UCSD-AML1 (cell line): ENCODE data around the gene CACNA1D.

Experiments
- DNase-seq: peaks from one replicate; lab custom pipeline; 2025; ENCODE audit not compliant: unreplicated experiment; lab: John Stamatoyannopoulos, UW

CACNA1D gene

DNA sequence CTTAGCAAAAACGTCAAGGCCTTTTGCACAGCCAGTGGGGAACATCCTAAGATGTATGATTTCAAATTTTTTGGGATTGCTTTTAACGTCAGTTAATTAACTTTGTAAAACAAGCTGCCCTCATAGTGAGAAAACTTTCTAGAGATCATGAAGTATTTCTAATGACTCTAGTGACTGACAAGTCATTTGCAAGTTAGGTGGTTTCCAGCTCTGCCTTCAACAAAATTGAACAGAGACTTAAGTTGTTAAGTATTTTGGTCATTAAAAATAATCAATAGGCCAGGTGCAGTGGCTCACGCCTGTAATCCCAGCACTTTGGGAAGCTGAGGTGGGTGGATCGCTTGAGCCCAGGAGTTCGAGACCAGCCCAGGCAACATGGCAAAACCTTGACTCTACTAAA, 280.6 kb downstream of the CACNA1D start:
- DNase-seq, result no peak

DNA sequence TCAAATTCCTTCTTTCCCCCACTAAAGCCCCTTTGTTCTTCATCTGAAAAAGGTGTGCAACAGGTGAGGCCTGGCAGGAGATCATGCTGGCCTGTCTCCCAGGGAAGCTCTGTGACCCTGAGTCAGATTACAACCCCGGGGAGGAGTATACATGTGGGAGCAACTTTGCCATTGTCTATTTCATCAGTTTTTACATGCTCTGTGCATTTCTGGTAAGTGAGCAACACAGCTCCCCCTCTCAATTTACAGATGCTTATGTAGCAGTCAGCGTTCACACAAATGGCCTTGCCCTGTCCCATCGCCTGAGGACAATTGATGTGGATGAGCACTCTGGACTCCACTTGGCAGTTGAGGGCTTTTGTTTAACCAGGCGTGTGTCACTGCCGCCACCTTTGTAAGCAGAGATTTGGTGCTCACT, 281.4 kb downstream of the CACNA1D start:
- no peak for DNase-seq

DNA sequence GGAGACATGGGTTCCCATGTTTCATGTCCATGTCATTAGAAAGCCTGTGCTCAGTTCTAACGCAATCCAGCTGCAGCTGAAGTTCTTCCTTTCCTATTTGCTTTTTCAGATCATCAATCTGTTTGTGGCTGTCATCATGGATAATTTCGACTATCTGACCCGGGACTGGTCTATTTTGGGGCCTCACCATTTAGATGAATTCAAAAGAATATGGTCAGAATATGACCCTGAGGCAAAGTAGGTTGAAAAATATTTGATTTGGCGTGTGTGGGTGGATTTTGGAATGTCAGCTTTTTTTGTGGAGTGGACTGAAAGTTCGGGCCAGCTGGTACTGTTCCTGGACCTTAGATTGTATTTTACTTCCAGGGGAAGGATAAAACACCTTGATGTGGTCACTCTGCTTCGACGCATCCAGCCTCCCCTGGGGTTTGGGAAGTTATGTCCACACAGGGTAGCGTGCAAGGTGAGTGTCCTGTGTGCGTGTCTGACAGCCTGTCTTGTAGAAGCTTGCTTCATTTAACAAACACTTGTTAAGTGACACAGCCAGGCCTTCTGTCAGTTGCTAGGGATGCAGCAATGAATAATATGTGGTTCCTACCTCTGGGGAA, 282.2 kb downstream of the CACNA1D start:
- DNase-seq, result no peak

DNA sequence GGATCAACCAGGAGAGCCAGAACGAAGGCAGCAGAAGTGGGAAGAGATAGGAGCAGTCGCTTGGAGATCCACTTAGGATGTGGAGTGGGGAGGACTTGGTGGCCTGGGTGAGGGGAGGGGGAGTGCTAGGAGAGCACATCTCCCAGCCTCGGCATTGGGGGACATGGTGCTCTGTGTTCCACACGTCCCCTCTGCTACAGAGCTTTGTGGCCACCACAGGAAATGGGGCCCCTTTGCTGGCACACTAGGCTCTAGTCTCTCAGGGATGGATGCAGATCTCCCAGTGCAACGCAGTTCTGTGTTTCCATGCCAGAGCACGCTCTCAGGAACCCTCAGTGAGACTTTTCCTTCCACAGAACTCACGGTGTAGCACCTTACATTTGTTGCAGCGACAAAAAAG, 283.1 kb downstream of the CACNA1D start:
- DNase-seq, result no peak

DNA sequence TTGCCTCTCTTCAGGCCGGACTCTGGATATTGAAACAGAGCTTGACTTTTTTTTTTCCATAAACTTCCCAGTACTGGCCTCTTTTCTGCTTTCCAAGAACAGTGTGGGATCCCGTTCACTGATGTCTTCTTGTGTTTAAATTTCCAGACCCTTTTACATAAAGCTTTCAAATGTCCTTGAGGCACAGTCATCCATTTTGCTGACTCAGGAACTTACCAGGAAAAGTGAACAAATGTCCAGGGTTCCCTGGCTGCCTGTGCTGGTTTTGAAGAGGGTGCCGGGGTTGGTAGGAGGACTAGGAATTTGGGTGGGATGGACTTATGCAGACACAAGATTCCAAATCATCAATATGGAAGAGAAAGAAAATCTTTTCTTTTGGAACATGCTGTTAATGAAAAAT, 283.7 kb downstream of the CACNA1D start:
- no peak for DNase-seq

DNA sequence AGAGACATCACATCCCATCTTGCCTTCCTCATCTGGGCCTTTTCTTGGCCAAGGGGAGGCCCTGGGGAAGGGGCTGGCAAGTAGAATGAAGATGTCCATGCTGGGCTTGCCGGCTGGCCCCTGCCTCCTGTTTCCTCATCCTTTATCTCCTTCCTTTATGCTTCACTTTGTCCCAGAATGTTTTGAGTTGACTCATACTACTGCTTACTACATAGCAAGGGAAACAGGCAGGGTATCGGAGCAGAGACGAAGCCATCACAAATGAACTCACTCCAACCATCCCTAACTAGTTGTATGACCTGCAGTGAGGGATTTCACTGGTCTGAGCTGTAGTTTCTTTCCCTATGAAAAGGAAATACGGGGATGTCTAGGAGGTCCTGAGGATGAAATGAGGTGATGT, 285.8 kb downstream of the CACNA1D start:
- no peak for DNase-seq

DNA sequence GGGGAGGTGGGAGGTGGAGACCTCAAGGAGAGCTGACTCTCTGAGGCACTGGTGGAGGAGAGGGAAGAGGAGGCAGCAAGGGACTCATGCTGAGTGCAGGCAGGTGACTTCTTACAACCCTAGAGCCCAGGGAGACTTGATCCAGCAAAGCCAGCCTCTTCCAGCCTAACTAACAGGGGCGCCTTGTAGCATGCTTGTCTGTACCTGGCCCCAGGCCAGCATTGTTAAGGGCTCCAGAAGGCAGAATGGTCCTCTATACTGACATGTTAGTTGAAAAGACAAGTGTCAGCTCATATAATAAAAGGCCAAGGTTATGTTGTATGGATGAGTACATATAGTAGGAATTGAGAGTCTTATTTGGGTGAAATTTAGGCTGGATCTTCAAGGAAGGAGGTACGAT, 286.4 kb downstream of the CACNA1D start:
- no peak for DNase-seq

DNA sequence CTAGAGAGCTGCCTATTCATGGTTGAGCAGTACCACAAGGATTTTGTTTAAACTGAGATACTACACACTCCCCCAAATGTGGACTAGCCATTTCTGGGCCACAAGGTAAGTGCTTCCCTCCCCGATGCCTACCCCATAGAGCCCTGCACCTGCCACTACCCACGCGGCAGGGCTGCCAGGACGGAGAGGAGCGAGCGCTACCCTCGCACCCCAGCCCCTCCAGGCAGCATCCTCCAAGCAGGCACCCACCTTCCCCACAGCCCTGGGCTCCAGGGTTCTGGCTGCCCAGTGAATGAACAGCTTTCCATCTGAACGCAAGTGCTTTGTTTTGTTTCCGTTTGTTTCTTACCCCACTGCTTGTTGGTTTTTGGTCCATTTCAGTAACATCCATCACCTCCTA, 292.6 kb downstream of the CACNA1D start:
- DNase-seq, result no peak

DNA sequence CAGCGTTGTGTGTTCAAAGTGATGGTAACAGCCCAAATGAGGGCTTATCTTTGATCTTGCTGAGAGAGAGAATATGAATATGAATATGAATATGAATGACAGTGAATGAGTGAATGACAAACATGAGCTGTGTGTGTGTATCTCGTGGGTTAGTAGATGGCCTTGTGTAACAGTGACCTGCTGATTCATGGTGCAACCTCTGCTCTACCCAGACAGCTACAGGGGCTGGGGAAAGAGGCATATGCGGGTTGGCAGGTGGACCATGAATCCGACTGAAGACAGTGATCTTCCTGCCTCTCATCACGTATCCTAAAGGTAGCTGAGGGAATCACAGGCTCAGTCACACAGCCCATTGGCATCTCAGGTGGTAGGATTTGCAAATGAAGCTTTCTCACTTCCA, 293.6 kb downstream of the CACNA1D start:
- no peak for DNase-seq

DNA sequence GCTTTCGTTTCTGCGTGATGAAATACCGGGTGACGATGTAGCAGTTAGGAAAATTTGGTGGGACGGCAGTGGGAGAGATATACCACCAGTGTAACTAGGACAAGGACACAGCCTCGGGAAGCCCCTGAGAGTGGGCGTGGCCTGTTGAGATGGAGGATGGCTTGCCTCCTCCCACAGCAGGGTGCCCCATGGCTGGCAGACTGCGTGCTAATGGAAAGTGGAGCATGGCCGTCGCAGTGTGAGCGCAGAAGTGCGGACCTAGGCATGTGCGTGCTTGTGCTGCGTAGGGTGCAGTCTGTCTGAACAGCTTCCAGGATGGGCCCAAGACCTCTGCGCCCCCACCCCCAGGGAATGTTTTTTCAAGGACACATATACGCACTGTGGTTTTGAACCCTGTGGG, 295.0 kb downstream of the CACNA1D start:
- DNase-seq, result no peak

DNA sequence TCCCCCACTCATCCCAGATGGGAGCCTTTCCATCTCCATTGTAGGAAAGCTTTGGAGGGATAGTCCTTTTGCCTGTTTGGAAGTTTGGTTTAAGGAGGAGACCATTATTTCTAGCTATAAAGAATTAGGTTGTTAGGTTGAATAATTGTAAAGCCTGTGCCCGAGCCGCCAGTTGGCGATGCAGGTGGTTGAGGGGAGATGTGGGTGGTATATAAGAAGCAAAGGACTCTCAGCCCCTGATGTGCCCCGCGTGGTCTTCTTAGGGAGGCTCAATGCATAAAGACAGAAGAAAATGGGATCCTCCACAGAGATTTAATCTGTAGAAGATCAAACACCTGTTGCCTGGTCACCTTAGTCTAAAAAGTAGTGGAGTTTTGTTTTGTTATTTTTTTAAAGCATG, 296.1 kb downstream of the CACNA1D start:
- no peak for DNase-seq

DNA sequence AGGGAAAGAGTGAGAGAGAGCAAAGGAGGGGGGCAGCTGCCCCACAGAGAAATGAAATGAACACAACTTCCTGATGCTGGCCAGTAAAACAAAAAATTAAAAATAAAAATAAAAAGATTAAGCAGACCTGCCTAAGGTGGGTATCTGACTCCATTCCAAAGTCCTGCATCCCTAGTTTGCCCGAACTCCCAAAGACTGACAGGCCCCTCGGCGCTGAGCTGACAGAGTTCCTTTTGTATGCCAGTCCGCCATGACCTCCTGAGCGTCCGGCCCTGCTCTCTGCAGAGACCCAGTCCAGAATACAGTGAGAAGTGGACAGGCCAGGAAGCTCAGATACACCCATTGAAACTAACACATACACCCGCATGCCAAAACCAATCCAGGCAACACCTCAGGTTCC, 296.9 kb downstream of the CACNA1D start:
- DNase-seq, result no peak

DNA sequence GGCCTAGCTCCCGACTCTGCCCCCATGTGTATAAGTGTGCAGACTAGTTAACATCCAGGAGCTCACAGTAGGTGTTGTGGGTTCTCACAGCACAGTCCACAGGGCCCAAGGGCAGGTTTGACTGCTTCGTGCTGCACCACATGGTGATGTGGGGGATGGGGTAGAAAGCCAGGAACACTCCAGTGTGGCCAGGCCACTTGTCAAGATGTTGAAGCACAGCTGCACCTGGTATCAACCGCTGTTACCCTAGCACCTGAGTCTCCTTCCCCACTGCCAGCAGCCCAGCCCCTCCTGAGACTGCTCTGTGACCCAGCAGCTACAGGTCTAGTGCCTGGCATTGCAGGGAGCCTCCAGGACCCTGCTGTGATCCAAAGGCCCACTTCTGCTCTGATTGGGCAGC, 298.5 kb downstream of the CACNA1D start:
- DNase-seq, result no peak

DNA sequence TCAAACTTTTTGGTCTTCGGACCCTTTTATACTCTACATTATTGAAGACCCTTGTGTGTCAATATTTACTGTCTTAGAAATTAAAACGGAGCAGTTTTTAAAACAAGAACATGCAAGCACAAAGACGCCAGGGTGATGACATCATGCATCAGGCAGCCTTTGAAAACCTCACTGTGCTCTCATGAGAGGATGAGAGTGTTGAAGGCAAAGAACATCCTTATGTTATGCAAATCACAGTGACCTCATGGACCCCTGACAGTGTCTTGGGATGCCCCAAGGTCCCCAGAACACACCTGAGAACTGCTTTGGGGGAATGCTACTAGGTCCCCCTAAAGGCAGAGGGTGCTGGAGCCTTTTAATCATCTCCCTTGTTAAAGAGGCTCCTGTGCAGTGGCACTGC, 300.2 kb downstream of the CACNA1D start:
- DNase-seq, result no peak

DNA sequence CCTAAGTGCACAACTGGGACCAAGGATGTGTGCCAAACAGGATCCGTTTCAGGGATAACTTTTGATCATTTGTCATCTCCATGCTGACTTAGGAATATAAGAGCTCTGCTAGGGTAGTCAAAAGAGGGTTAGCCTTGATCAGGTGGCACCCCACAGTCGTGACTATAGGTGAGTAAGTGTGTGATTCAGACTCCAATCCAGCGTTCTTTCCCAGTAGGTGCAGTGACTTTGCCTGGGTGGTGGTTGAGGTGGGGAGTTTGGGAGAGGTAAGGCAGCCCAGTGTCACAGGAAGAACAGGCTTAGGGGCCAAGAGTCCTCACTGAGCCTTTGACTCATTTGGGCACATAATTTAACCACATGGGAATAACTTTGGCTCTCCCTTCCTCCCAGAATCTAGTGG, 300.8 kb downstream of the CACNA1D start:
- DNase-seq, result no peak

DNA sequence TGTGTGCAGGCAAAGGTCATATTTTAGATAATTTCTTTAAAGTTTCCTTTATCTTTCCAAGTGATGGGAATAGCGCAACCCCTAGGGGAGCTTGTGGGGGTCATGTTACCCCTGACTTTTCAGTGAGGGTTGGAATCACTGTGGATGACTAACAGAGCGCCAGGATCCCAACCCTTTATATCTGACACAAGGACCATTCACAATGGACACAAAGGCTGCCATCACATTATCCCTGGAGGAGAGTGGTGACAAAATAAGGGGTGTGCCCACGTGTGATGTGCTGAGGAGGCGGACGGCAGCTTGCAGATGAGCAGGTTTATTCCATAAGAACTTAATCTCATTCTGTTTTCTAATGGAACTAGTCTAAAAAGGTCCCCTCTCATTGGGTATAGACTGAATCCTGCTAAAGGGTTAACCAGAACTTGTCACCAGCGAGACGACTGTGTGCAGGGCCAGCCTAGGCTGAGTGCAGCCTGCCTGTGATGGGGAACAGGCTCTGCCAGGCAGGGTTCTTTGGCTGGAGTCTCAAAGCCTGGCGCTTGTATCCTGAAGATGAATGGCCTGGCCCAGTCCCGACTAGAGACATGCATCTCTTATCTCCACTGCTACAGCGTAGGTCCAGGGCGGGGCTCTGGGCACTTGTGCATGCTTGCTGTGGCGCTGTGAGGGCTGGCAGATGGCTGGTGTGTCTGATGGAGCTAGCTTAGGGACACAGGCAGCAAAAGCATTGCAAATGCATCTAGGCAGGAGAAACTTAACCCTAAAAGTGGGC, 301.6 kb downstream of the CACNA1D start:
- no peak for DNase-seq

DNA sequence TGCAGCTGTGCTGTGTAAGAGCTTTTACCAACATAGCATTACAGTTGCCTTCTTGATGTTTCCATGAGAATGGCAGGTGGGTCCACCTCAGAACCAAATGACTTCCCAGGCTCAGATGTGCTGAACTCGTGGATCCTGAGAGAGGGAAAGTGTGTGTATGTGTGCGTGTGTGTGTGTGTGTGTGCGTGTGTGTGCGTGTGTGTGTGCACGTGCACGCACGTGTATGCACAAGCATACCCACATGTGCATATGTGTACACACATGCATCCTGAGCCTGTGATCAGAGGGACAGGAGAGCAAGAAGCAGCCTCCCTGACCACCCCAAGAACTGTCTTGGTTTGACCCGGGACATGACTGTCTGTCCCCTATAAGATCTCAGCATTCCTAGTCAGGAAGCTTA, 303.7 kb downstream of the CACNA1D start:
- no peak for DNase-seq

DNA sequence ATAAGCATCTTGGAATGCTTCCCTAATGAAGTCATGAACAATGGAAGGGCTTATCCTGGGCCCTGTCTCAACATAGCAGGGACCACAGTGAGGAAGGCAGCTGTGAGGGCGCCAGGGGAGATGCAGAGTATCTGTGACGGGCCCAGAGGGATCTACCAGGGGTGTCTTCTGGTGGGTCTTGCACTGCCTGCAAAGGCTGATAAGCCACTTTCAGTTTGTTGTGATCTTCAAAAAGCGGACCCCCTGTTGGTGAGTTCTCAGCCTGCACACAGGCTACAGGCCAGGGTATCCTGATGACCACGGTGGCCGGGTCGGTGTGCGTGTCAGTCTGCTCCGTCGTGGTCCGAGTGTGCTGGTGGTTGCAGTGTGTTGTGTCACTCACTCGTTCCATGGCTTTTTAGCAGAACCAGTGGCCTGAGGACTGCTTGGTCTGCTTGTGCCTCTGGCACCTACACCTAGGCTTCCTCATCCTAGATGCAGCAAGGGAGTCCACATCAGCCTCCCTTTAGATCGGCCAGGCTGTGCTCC, 305.0 kb downstream of the CACNA1D start:
- DNase-seq, result no peak

DNA sequence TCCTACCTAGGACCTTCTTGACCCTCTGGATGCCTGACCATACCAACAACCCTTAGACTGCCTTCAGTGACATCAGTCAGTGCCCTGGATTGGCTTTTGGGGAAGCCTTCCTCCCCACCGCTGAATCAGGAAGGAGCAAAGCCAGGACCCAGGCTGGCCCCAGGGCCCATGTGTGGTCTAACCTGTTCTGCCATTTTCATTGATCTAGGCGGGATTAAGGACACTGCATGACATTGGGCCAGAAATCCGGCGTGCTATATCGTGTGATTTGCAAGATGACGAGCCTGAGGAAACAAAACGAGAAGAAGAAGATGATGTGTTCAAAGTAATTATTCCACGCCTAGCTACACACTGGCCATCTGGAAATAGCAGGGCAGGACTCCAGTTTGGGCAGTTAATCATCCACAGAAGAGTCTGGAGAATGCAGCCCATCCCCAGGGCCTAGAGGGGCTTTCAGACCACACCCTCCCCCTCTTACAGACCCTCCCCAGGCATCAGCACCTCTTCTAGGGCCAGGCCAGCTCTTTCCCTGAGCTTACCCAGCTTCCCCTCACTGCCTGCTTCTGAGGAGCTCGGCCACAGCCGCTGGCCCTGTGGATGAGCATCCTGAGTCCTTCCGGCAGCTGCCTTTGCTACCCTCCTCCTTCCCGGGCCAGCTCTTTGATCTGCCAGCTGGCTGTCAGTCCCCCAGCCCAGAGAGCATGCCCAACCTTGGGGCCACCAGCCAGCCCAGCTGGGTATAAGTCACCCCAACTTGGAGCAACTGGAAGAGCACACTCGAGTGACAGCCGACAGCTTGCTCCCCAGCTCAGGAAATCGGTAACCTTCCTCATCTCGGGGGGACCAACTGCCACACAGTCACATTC, 305.9 kb downstream of the CACNA1D start:
- DNase-seq, result no peak

DNA sequence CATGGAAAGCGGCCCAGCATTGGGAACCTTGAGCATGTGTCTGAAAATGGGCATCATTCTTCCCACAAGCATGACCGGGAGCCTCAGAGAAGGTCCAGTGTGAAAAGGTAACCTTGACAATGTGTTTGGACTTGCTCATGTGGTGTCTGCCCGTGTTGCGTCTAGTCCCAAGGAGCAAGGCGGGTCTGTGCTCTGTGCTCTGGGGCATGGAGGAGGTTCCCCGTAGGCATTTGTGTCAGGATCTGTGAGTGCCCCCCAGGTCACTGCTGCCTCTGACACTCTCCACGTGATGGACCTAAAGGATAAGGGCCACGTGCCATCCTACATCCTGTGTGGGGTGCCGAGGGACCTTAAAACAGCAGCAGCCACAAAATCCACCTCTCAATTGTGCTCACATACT, 306.9 kb downstream of the CACNA1D start:
- no peak for DNase-seq

DNA sequence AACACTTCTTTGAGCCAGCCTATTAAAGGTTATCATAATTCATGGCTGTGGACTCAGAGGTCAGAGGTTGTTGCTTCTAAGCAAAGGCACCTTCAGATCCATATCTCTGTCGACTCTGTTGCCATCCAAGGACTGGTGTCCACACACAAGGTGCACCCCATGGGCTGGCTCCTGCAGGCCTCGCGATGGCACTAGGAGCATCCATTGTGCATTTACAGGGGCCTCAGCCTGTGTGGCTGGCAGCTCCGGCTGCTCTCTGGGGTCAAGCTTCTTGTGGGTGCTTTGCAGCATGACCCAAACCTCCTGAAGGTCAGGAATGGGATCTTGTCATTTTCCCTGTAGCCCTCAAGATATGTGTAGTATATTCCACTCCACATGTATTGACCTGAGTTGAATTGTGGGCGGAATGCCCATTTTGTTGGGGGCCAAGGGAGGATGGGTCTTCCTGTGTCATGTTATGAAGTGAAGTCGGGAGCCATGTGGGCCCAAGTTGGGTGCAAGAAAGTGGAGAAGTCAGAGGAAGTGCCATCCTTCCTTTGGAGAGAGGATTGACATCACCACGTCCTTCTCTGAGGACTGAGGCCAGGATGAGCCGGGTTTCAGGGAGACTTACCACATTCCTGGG, 308.0 kb downstream of the CACNA1D start:
- DNase-seq, result no peak
